ENCODE data around the gene ZNF605.
A peak's percentile ranks its signal among the peaks of the same experiment; 100 is the strongest.
"Not testable (repeated sequence)": the region's sequence is repeated elsewhere in the genome, so short reads cannot be mapped to it uniquely, and the experiment has no call there.

The ZNF605 gene

DNA sequence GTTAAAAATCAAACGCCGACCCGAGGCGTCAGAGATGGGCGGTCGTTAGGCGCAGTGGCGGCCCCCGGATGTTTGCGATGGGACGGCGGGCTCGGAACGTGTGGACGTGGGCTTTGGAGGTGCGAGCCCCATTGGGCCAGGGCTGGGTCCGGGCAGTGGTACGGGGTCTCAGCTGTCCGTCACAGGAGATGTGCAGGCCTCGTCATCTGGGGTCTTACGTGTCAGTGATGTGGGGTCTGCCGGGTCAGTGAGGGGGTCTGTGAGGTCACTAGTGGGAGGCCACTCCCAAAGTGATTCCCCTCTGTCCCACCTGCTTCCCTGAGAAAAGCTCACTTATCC is 47.1 kb downstream of the ZNF605 start:
- Histone ChIP-seq H2AFZ (ENCODE audit: low read depth, low read length) (peak overlapping the region; percentile 97), H3K27me3 (ENCODE audit: insufficient read depth, low read length) (no peaks in the 10 kb centered on the region), H3K4me3 (ENCODE audit: low read length) (peak overlapping the region; percentile 60), H3K36me3 (ENCODE audit: insufficient read depth, low read length) (no peaks in the 10 kb centered on the region), H3K9me3 (ENCODE audit: low read length) (peaks cover 11% of the 10 kb centered on the region), H3K4me1 (ENCODE audit: insufficient read depth, low read length) (no peaks in the 10 kb centered on the region)

DNA sequence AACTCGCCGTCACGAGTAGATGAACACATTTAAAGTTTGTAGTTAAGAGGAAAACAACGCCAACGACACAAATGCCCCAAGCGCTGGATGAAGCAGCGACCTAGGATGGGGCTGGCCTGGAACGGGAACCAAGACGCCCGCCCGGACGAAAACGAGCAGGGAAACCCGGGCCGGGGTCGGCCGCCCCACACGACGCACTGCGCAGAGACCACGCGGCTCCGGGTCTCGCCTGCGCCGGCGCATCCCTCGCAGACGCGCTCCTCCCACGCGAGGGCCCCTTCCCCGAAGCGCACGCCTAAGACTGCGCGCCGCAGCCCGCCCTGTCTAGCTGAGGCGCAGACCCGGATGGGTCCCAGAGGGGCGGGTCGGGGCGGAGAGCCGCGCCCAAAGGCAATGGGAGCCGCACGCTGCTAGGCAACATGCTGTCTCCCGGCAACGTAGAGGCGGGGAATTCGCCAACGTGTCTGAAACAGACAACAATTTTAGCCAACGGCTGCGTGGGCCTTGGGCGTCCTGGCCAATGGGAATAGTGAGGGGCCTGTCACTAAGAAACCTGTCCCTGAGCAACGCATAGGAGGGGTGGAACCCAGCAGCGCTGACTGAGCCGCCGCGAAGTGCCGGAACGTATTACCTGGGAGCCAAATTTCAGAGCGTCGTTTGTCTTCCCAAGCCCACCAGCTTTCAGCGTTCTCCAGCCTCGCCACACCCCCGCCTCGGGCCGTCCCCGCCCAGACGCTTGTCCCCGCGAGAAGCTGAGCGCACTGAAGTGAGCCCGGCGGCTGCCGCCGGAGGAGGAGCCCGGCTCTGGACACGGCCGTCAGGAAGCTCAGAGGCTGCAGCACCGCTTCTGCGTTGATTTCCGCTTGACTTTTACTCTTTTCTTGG is 47.7 kb downstream of the ZNF605 start:
- H3K9me3 ChIP-seq (ENCODE audit: low read length): peaks cover 11% of the 10 kb centered on the region
- peak overlapping the region; percentile 60 for H3K4me3 ChIP-seq (ENCODE audit: low read length)
- H2AFZ ChIP-seq (ENCODE audit: low read depth, low read length): peak overlapping the region; percentile 97
- no peaks in the 10 kb centered on the region for H3K4me1 ChIP-seq (ENCODE audit: insufficient read depth, low read length)
- no peaks in the 10 kb centered on the region for H3K36me3 ChIP-seq (ENCODE audit: insufficient read depth, low read length)
- no peaks in the 10 kb centered on the region for H3K27me3 ChIP-seq (ENCODE audit: insufficient read depth, low read length)

- not testable (repeated sequence) for H3K36me3 ChIP-seq (ENCODE audit: insufficient read depth, low read length); H3K4me1 ChIP-seq (ENCODE audit: insufficient read depth, low read length); H3K27me3 ChIP-seq (ENCODE audit: insufficient read depth, low read length)
- Histone ChIP-seq H3K9me3 (ENCODE audit: low read length) (peaks cover 11% of the 10 kb centered on the region), H2AFZ (ENCODE audit: low read depth, low read length) (peak overlapping the region; percentile 97), H3K4me3 (ENCODE audit: low read length) (peak overlapping the region; percentile 60)
Measured at GRCh38 chr12:132907789-132908144, 48.3 kb downstream of the ZNF605 start.

DNA sequence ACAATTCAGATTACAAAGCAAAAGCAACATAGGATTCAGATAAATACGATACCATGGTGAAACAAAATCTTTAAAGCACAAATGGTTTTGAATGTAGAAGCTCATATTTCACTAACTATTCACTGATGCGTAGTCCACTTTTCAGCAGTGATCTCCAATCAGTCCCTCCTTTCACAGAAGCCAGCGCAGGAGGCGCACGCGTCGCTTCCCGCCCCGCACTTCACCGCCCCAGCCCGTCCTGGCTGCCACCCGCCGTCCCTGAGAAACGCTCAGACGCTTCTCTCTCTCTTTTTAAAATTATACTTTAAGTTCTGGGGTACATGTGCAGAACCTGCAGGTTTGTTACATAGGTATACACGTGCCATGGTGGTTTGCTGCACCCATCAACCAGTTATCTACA is 48.9 kb downstream of the ZNF605 start:
- Histone ChIP-seq H3K4me3 (ENCODE audit: low read length) (no peak overlapping the region), H2AFZ (ENCODE audit: low read depth, low read length) (no peak overlapping the region), H3K9me3 (ENCODE audit: low read length) (peaks cover 11% of the 10 kb centered on the region), H3K27me3 (ENCODE audit: insufficient read depth, low read length) (no peaks in the 10 kb centered on the region), H3K4me1 (ENCODE audit: insufficient read depth, low read length) (no peaks in the 10 kb centered on the region), H3K36me3 (ENCODE audit: insufficient read depth, low read length) (no peaks in the 10 kb centered on the region)

GRCh38 chr12:132904718-132905328 is 51.3 kb downstream of the ZNF605 start:
- Histone ChIP-seq H3K4me1 (ENCODE audit: insufficient read depth, low read length) (no peaks in the 10 kb centered on the region), H3K4me3 (ENCODE audit: low read length) (no peak overlapping the region), H3K9me3 (ENCODE audit: low read length) (peaks cover 5% of the 10 kb centered on the region), H3K36me3 (ENCODE audit: insufficient read depth, low read length) (no peaks in the 10 kb centered on the region), H3K27me3 (ENCODE audit: insufficient read depth, low read length) (no peaks in the 10 kb centered on the region), H2AFZ (ENCODE audit: low read depth, low read length) (no peak overlapping the region)

- no peak overlapping the region for H2AFZ ChIP-seq (ENCODE audit: low read depth, low read length)
- H3K27me3 ChIP-seq (ENCODE audit: insufficient read depth, low read length): no peaks in the 10 kb centered on the region
- no peaks in the 10 kb centered on the region for H3K4me1 ChIP-seq (ENCODE audit: insufficient read depth, low read length)
- no peak overlapping the region for H3K4me3 ChIP-seq (ENCODE audit: low read length)
- H3K9me3 ChIP-seq (ENCODE audit: low read length): peaks cover 7% of the 10 kb centered on the region
- no peaks in the 10 kb centered on the region for H3K36me3 ChIP-seq (ENCODE audit: insufficient read depth, low read length)
Measured at GRCh38 chr12:132899033-132899432, 57.1 kb downstream of the ZNF605 start.

DNA sequence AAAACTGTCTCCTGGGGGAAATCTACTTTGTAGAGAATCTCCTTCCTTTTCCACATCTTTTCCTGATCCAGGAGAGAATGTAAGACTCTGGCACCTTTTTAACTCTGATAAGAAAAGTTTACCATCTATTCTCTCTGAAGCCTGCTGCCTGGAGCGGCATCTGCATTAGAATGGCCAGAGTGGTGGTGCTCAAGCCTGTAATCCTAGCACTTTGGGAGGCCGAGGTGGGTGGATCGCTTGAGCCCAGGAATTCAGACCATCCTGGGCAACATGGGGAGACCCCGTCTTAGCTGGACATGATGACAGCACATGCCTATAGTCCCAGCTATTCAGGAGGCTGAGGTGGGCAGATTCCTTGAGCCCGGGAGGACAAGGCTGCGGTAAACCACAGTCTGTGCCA is 67.3 kb downstream of the ZNF605 start:
- Histone ChIP-seq H3K27me3 (ENCODE audit: insufficient read depth, low read length) (no peaks in the 10 kb centered on the region), H3K36me3 (ENCODE audit: insufficient read depth, low read length) (peaks cover 10% of the 10 kb centered on the region), H3K4me3 (ENCODE audit: low read length) (no peak overlapping the region), H2AFZ (ENCODE audit: low read depth, low read length) (no peak overlapping the region), H3K9me3 (ENCODE audit: low read length) (peaks cover 8% of the 10 kb centered on the region), H3K4me1 (ENCODE audit: insufficient read depth, low read length) (no peaks in the 10 kb centered on the region)

DNA sequence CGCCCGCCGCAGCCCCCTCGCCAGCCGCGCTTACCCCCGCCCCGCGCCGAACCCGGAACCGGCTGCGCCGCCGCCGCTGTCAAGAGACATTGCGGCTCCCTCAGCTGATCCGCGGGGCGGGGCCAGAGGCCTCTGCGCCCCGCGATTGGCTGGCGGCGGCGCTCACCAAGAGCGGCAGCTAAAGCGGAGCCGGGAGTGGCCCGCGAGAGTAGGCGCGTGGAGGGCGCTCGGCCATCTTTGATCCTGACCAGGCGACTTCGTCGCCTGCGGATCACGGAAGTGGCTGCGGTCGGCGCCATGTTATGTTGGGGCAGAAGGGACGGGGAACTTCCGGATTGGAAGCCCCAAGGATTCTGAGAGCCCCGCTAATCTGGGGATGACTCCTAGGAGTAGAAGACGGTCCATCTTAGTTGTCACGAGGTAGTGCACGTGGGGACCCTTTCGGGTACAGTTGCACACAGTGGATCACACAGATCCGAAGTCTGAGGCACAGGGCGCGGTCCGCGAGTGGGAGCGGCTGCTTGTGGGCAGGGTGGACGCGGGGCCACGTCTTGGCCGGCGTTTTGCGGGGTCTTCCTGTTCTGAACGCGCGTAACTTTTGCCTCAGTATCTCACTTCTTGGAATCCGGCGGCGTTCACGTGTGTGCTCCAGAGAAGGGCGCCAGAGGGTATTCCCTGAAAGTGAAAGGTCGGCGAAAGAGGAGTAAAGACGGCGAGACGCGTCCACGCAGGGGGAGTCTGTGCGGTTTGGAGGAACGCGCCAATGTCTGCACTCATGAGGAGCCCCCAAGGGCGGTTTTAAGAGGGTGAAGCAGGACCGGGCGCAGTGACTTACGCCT is 68.4 kb downstream of the ZNF605 start, which contains the start of gene CHFR:
Gene CHFR, minus strand, starts transcription at position 93 of the 839 bp plus-strand sequence. CDS start 277 bp downstream, outside the sequence.
- Histone ChIP-seq H2AFZ (ENCODE audit: low read depth, low read length) (peak within 1 kb of the TSS; percentile 84), H3K4me1 (ENCODE audit: insufficient read depth, low read length) (no peaks in the 10 kb centered on the region), H3K4me3 (ENCODE audit: low read length) (peak within 1 kb of the TSS; percentile 74), H3K27me3 (ENCODE audit: insufficient read depth, low read length) (no peaks in the 10 kb centered on the region), H3K36me3 (ENCODE audit: insufficient read depth, low read length) (peaks cover 17% of the 10 kb centered on the region), H3K9me3 (ENCODE audit: low read length) (peaks cover 11% of the 10 kb centered on the region)

GRCh38 chr12:132886529-132887477 is 69.3 kb downstream of the ZNF605 start:
- Histone ChIP-seq H3K9me3 (ENCODE audit: low read length) (peaks cover 14% of the 10 kb centered on the region), H2AFZ (ENCODE audit: low read depth, low read length) (peak overlapping the region; percentile 48), H3K27me3 (ENCODE audit: insufficient read depth, low read length) (no peaks in the 10 kb centered on the region), H3K4me3 (ENCODE audit: low read length) (peak overlapping the region; percentile 74), H3K36me3 (ENCODE audit: insufficient read depth, low read length) (peaks cover 23% of the 10 kb centered on the region), H3K4me1 (ENCODE audit: insufficient read depth, low read length) (no peaks in the 10 kb centered on the region)

DNA sequence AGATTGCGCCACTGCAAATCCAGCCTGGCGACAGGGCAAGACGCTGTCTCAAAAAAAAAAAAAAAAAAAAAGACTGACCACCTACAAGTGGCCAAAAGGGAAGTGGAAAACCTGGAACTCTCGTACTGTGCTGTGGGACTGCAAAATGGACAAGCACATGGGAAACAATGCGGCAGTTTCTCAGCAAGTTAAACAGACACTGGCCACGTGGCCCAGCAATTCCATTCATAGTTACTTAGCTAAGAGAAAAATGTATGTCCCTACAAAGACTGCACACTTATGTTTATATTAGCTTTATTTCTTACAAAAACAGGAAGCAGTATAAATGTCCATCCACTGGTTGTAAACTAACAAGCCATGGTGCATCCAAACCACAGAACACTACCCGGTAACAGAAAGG is 74.3 kb downstream of the ZNF605 start:
- no peaks in the 10 kb centered on the region for H3K4me1 ChIP-seq (ENCODE audit: insufficient read depth, low read length)
- no peak overlapping the region for H2AFZ ChIP-seq (ENCODE audit: low read depth, low read length)
- peaks cover 36% of the 10 kb centered on the region for H3K36me3 ChIP-seq (ENCODE audit: insufficient read depth, low read length)
- no peak overlapping the region for H3K4me3 ChIP-seq (ENCODE audit: low read length)
- no peaks in the 10 kb centered on the region for H3K27me3 ChIP-seq (ENCODE audit: insufficient read depth, low read length)
- peaks cover 23% of the 10 kb centered on the region for H3K9me3 ChIP-seq (ENCODE audit: low read length)

DNA sequence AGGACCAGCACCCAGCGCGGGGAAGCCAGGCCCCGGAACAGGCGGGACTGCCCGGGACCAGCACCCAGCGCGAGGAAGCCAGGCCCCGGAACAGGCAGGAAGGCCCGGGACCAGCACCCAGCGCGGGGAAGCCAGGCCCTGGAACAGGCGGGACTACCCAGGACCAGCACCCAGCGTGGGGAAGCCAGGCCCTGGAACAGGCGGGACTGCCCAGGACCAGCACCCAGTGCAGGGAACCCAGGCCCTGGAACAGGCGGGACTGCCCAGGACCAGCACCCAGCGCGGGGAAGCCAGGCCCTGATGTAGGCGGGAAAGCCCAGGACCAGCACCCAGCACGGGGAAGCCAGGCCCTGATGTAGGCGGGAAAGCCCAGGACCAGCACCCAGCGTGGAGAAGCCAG is 81.5 kb downstream of the ZNF605 start:
- peaks cover 49% of the 10 kb centered on the region for H3K36me3 ChIP-seq (ENCODE audit: insufficient read depth, low read length)
- H3K9me3 ChIP-seq (ENCODE audit: low read length); H3K27me3 ChIP-seq (ENCODE audit: insufficient read depth, low read length); H2AFZ ChIP-seq (ENCODE audit: low read depth, low read length); H3K4me3 ChIP-seq (ENCODE audit: low read length); H3K4me1 ChIP-seq (ENCODE audit: insufficient read depth, low read length): not testable (repeated sequence)

DNA sequence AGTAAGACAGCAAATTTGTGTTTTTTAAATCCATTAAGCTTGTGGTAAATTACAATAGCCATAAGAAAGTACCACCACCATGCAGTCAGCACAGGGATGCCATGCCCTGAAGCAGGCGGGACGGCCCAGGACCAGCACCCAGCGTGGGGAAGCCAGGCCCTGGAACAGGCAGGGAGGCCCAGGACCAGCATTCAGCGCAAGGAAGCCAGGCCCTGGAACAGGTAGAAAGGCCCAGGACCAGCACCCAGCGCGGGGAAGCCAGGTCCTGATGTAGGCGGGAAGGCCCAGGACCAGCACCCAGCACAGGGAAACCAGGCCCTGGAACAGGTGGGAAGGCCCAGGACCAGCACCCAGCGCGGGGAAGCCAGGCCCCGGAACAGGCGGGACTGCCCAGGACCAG is 81.9 kb downstream of the ZNF605 start:
- Histone ChIP-seq H3K9me3 (ENCODE audit: low read length) (peaks cover 7% of the 10 kb centered on the region), H2AFZ (ENCODE audit: low read depth, low read length) (no peak overlapping the region), H3K27me3 (ENCODE audit: insufficient read depth, low read length) (no peaks in the 10 kb centered on the region), H3K36me3 (ENCODE audit: insufficient read depth, low read length) (peaks cover 53% of the 10 kb centered on the region), H3K4me1 (ENCODE audit: insufficient read depth, low read length) (no peaks in the 10 kb centered on the region), H3K4me3 (ENCODE audit: low read length) (no peak overlapping the region)
